ENCODE results near the gene SNX22.

DNA sequence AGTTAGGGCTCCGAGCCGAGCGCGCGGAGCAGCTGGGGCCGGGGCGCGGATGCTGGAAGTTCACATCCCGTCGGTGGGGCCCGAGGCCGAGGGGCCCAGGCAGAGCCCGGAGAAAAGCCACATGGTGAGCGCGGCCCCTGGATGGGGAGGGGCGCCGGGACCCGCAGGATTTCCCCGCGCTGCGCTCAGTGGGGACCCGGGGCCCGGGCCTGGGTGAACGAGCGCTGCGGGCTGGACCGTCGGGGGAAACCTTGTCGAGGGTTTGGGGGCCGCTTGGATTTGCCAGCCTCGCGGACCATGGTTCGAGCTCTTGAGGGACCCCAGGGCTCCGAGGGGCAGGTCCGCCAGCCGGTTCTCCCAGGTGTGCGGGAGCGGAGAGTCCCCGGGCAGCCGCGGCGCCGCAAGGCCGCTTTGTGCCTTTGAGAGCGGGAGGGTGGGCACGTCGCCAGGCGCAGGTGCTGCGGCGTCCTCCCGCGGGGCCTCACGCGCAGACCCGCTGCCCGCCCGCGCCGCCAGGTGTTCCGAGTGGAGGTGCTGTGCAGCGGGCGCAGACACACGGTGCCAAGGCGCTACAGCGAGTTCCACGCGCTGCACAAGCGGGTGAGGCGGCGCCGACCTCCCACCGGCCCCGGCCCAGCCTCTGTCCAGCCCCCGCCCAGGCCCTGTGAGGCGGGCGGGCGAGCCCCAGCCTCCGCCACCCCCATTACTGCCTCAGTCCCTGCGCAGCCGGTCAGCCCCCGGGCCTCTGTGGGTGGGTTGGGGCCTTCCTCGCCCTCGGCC is at the start of gene SNX22:
- no peak for TF ChIP-seq CTCF (IDR thresholded peaks at IDR 0.05)
- TF ChIP-seq POLR2A (IDR thresholded peaks at IDR 0.05), result no peak

All from prostate gland (tissue), 2 donors.